IMR-90 (cell line): ENCODE data around the gene H3-3A.

Experiments used
- CEBPB ChIP-seq: IDR thresholded peaks from 2 replicates; pipeline ENCODE4 v1.6.1; 2012; ENCODE audit warnings: low read depth, low read length, improper control_type of control experiment
- NFE2L2 ChIP-seq: fragments of 150-350 bp; IDR thresholded peaks from 2 replicates; pipeline ENCODE4 v1.6.1; 2016; ENCODE audit warnings: low read depth, mild to moderate bottlenecking, low read length
- POLR2A ChIP-seq: IDR thresholded peaks from 2 replicates; pipeline ENCODE4 v1.6.1; 2012; ENCODE audit warnings: mild to moderate bottlenecking, low read depth, low read length
- TF ChIP-seq, protein P1 (sequence below): fragments of 150-350 bp; IDR thresholded peaks from 2 replicates; pipeline ENCODE4 v1.6.1; 2017; ENCODE audit warnings: mild to moderate bottlenecking, antibody characterized with exemption, low read length, low read depth
- TF ChIP-seq, protein P2 (sequence below): conservative IDR thresholded peaks from 2 replicates; pipeline ENCODE4 v1.5.1; 2012; ENCODE audit warnings: mild to moderate bottlenecking, low read depth, low read length, improper control_type of control experiment
- TF ChIP-seq, protein P3 (sequence below): fragments of 150-350 bp; IDR thresholded peaks from 2 replicates; pipeline ENCODE4 v1.6.1; 2016; ENCODE audit warnings: low read depth, mild to moderate bottlenecking, low read length, moderate library complexity, borderline replicate concordance

DNA sequence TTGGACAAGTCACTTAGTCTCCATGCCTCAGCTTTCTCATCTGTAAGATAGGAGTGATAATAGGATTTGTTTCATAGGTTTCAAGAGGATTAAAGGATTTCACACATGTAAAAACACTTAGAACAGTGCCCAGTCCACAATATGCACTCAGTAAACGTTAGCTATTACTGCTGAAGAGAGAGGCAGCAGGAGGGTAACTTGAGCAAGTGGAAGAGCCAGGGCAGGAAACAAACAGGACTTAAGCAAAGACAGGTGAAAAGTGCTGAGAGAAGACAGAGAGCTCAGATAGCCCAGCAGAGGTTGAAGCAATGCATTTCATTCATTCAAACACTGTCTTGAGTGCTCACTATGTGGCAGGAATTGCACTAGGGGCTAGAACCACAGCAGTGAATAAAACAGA, 21.1 kb upstream of the H3-3A start:
- TF ChIP-seq, protein P1, sequence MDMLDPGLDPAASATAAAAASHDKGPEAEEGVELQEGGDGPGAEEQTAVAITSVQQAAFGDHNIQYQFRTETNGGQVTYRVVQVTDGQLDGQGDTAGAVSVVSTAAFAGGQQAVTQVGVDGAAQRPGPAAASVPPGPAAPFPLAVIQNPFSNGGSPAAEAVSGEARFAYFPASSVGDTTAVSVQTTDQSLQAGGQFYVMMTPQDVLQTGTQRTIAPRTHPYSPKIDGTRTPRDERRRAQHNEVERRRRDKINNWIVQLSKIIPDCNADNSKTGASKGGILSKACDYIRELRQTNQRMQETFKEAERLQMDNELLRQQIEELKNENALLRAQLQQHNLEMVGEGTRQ, result no peak
- TF ChIP-seq, protein P2, sequence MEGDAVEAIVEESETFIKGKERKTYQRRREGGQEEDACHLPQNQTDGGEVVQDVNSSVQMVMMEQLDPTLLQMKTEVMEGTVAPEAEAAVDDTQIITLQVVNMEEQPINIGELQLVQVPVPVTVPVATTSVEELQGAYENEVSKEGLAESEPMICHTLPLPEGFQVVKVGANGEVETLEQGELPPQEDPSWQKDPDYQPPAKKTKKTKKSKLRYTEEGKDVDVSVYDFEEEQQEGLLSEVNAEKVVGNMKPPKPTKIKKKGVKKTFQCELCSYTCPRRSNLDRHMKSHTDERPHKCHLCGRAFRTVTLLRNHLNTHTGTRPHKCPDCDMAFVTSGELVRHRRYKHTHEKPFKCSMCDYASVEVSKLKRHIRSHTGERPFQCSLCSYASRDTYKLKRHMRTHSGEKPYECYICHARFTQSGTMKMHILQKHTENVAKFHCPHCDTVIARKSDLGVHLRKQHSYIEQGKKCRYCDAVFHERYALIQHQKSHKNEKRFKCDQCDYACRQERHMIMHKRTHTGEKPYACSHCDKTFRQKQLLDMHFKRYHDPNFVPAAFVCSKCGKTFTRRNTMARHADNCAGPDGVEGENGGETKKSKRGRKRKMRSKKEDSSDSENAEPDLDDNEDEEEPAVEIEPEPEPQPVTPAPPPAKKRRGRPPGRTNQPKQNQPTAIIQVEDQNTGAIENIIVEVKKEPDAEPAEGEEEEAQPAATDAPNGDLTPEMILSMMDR, result no peak
- TF ChIP-seq POLR2A, result no peak
- no peak for TF ChIP-seq NFE2L2
- TF ChIP-seq CEBPB, result no peak
- TF ChIP-seq, protein P3, sequence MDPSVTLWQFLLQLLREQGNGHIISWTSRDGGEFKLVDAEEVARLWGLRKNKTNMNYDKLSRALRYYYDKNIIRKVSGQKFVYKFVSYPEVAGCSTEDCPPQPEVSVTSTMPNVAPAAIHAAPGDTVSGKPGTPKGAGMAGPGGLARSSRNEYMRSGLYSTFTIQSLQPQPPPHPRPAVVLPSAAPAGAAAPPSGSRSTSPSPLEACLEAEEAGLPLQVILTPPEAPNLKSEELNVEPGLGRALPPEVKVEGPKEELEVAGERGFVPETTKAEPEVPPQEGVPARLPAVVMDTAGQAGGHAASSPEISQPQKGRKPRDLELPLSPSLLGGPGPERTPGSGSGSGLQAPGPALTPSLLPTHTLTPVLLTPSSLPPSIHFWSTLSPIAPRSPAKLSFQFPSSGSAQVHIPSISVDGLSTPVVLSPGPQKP, result no peak
